ENCODE measurements around the gene VWC2L.

GRCh38 chr2:214566457-214566856, 155.6 kb downstream of the VWC2L start:
- TF ChIP-seq CTCF (IDR thresholded peaks at IDR 0.05), result no peak
- TF ChIP-seq POLR2A (IDR thresholded peaks at IDR 0.05), result no peak
